B cell (primary cell): ENCODE measurements around the gene EXOC6. TPM values are rescaled to one million over a fixed set of nuclear protein-coding genes. Genes with fewer than 3 reads are reported as not detected.

Source experiments
- ATAC-seq: fragments of 200-7000 bp; cut with Tn5 transposase; one replicate; pipeline ENCODE4 v1.10.0; 2021; ENCODE audit warnings: low read depth, mild to moderate bottlenecking, moderate number of reproducible peaks, moderate library complexity
- CTCF ChIA-PET: fragments of 350-600 bp; sonication (Branson Sonifier 250); formaldehyde crosslinking; loops from one replicate; lab custom pipeline; 2021; ENCODE audit warnings: antibody characterized with exemption, inconsistent platforms; lab: Charles Lee
- POLR2A ChIA-PET: fragments of 350-600 bp; sonication (Branson Sonifier 250); formaldehyde crosslinking; loops from one replicate; lab custom pipeline; 2021; ENCODE audit warnings: antibody characterized with exemption; lab: Charles Lee
- DNase-seq: peaks from one replicate; pipeline ENCODE4 v3.0.0; 2013
- H2AFZ ChIP-seq: 2 replicates; pipeline ENCODE4 v1.6.1; 2012; ENCODE audit warnings: mild to moderate bottlenecking, low read depth, low read length; ENCODE audit not compliant: insufficient read depth, poor library complexity, severe bottlenecking
- H3K27ac ChIP-seq, 2 donors: 1 replicate in 1 of 2; 2 replicates in 1 of 2; pipeline ENCODE4 v1.5.1; 2012 to 2013; ENCODE audit warnings: low read length in 2 of 2, mild to moderate bottlenecking in 2 of 2, moderate library complexity in 1 of 2
- H3K27me3 ChIP-seq, 4 experiments: fragments of 200-600 bp in 1 of 4; sonication (generic) in 1 of 4; replicated peaks in 1 of 4; 1 replicate in 2 of 4; 2 replicates in 2 of 4; pipeline versions ENCODE4 v1.6.1 to v1.7.0; 2013 to 2016; ENCODE audit warnings: low read length in 3 of 4, mild to moderate bottlenecking in 2 of 4, mixed read lengths in 1 of 4, moderate library complexity in 1 of 4; ENCODE audit not compliant: insufficient read depth in 4 of 4, control insufficient read depth in 3 of 4; ENCODE audit errors: control extremely low read depth in 1 of 4
- H3K36me3 ChIP-seq, 2 experiments: replicated peaks in 1 of 2; 1 replicate in 1 of 2; 2 replicates in 1 of 2; pipeline versions ENCODE4 v1.6.1 to v1.7.1; 2013; ENCODE audit warnings: low read length in 1 of 2; ENCODE audit not compliant: insufficient read depth in 2 of 2, control insufficient read depth in 1 of 2; ENCODE audit errors: control extremely low read depth in 1 of 2, extremely low read depth in 1 of 2
- H3K4me1 ChIP-seq, 2 donors: fragments of 200-600 bp in 1 of 2; sonication (generic) in 1 of 2; 1 replicate in 1 of 2; 2 replicates in 1 of 2; pipeline versions ENCODE4 v1.5.1 to v1.6.1; 2013 to 2017; ENCODE audit warnings: low read length in 2 of 2; ENCODE audit not compliant: control insufficient read depth in 2 of 2, insufficient read depth in 2 of 2
- H3K4me2 ChIP-seq: replicated peaks from 2 replicates; pipeline ENCODE3; 2012; ENCODE audit warnings: mild to moderate bottlenecking, low read depth, low read length; ENCODE audit not compliant: poor library complexity, severe bottlenecking
- H3K4me3 ChIP-seq, 5 experiments: fragments of 200-600 bp in 1 of 5; sonication (generic) in 1 of 5; 1 replicate in 3 of 5; 2 replicates in 2 of 5; pipeline versions ENCODE4 v1.5.1 to v1.7.0; 2011 to 2016; ENCODE audit warnings: low read length in 4 of 5, mild to moderate bottlenecking in 4 of 5, low read depth in 2 of 5, control low read depth in 1 of 5, moderate library complexity in 1 of 5; ENCODE audit not compliant: insufficient read depth in 1 of 5; ENCODE audit errors: control extremely low read depth in 1 of 5, extremely low read depth in 1 of 5
- H3K79me2 ChIP-seq: fragments of 200-600 bp; sonication (generic); one replicate; pipeline ENCODE4 v1.6.0; 2016; ENCODE audit warnings: low read length; ENCODE audit not compliant: control insufficient read depth, insufficient read depth
- H3K9ac ChIP-seq: fragments of 200-600 bp; sonication (generic); 2 replicates; pipeline ENCODE4 v1.6.1; 2017; ENCODE audit warnings: mild to moderate bottlenecking, low read length, moderate library complexity
- H3K9me3 ChIP-seq, 3 donors: one replicate each; pipeline versions ENCODE4 v1.6.1 to v1.7.1; 2013; ENCODE audit warnings: low read length in 2 of 3; ENCODE audit not compliant: control insufficient read depth in 2 of 3, insufficient read depth in 1 of 3; ENCODE audit errors: control extremely low read depth in 1 of 3
- H4K20me1 ChIP-seq: 2 replicates; pipeline ENCODE4 v1.6.0; 2012; ENCODE audit warnings: mild to moderate bottlenecking, low read length; ENCODE audit not compliant: insufficient read depth, control insufficient read depth, poor library complexity, severe bottlenecking
- H3K27ac Mint-ChIP-seq: one replicate; pipeline ENCODE4 v1.8.0; 2021; ENCODE audit warnings: mixed read lengths
- H3K27me3 Mint-ChIP-seq: one replicate; pipeline ENCODE4 v1.8.0; 2021; ENCODE audit warnings: mixed read lengths
- H3K4me1 Mint-ChIP-seq: one replicate; pipeline ENCODE4 v1.8.0; 2021; ENCODE audit warnings: mixed read lengths
- H3K4me3 Mint-ChIP-seq: one replicate; pipeline ENCODE4 v1.8.0; 2021; ENCODE audit warnings: mixed read lengths
- H3K9me3 Mint-ChIP-seq: one replicate; pipeline ENCODE4 v1.8.0; 2022; ENCODE audit warnings: mixed read lengths; ENCODE audit not compliant: insufficient read depth
- CTCF ChIP-seq: fragments of 200-600 bp; IDR thresholded peaks from one replicate; pipeline ENCODE4 v1.8.0; 2022; ENCODE audit warnings: antibody characterized with exemption, mild to moderate bottlenecking
- EZH2 ChIP-seq: IDR thresholded peaks from 2 replicates; pipeline ENCODE4 v1.6.1; 2012; ENCODE audit warnings: borderline replicate concordance, low read depth, mild to moderate bottlenecking, moderate library complexity, low read length; ENCODE audit not compliant: insufficient read depth, poor library complexity, severe bottlenecking
- WGBS: methylation state at CpG from one replicate; pipeline ENCODE4 v1.1.5; 2013; ENCODE audit warnings: missing lambda C conversion rate; ENCODE audit not compliant: insufficient coverage; 5-methylcytosine and 5-hydroxymethylcytosine counted together
- intact Hi-C: fragments of 100-400 bp; cut with micrococcal nuclease; formaldehyde crosslinking; loops from one replicate; pipeline ENCODE4 v1.10.0; 2022
- polyA plus RNA-seq: library from polyadenylated mRNA; depleted of rRNA; stranded (reverse); fragments of >200 nt; gene quantifications from 2 replicates; pipeline ENCODE4 v1.2.3, GENCODE V29; 2012
- total RNA-seq, 2 donors: library from RNA; stranded (reverse); fragments of 120-200 nt in 1 of 2; gene quantifications; 1 replicate in 1 of 2; 2 replicates in 1 of 2; pipeline versions ENCODE4 v1.2.3 to v1.2.4, GENCODE V29; 2013 to 2022

EXOC6 gene
- total and polyA plus RNA-seq, 2 donors (not counting 1 experiment from before 2014, with no cell fraction given) = 7.9 to 22.6 TPM

DNA sequence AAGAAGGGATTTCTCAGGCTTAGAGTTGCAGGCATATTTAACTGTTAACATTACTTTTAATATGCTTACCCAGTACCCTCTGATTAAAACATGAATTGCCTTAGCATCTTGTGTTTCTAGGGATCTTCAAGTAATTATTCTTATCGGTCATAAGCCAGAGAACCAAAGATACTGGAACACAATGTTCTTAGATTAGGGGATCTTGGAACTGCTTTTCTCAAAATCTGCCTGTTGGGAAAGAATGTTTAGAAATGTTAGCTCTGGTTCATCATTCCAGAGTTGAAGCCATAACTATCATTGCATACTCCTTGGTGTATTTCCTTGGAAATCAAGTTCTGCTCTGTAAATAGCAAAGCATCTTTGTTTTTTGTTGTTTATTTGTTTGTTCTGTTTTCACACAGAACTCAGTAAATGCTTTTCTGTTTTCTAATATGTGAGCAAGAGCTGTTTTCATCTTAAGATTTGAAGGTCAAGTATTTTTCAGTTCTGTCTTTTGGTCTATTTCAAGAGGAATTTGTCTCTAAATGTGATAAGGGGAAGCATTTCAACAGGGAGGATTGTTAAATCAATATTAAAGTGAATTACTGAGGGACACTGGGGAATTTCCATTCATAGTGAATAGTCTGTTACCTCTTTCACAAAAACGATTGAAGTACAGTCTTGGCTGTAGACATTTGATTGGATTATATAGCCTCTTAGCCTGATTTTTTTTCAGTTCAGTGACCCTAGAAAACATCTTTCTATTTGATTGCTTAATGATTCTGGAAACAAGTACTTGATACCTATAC, 109.1 kb downstream of the EXOC6 start:
- no peak overlapping the region for H3K4me3 Mint-ChIP-seq
- no peaks in the 10 kb centered on the region for H3K9me3 Mint-ChIP-seq
- H3K4me1 Mint-ChIP-seq = no peaks in the 10 kb centered on the region
- Histone ChIP-seq H4K20me1 (no peaks in the 10 kb centered on the region), H3K9ac (no peak overlapping the region), H3K36me3 (peaks cover 7 to 18% of the 10 kb centered on the region in 2 experiments), H3K4me3 (no peak overlapping the region), H3K9me3 (peaks cover 0 to 1% (median 0%) of the 10 kb centered on the region in 3 donors), H3K4me2 (no peak overlapping the region), H3K27me3 (no peaks in the 10 kb centered on the region), H3K79me2 (no peaks in the 10 kb centered on the region), H3K27ac (no peak overlapping the region), H2AFZ (no peak overlapping the region), H3K4me1 (no peaks in the 10 kb centered on the region)
- DNase-seq (no peak), ATAC-seq (no peak)
- intact Hi-C loops = no loop called here
- TF ChIP-seq CTCF (no peak), EZH2 (no peak)
- CTCF ChIA-PET = interaction anchor here (0.9 kb wide), 1 partner anchor 11 kb away, joined by 4 read pairs; no protein-coding TSS in a partner anchor
- H3K27me3 Mint-ChIP-seq = no peaks in the 10 kb centered on the region
- no CpG with 5 or more reads among the region's 2 CpGs for WGBS
- POLR2A ChIA-PET = no interaction called here
- H3K27ac Mint-ChIP-seq = no peak overlapping the region

- no peaks in the 10 kb centered on the region for H3K9me3 Mint-ChIP-seq
- Histone ChIP-seq H3K27me3 (no peaks in the 10 kb centered on the region), H3K79me2 (no peaks in the 10 kb centered on the region), H2AFZ (no peak overlapping the region), H3K9ac (no peak overlapping the region), H3K4me3 (no peak overlapping the region), H3K9me3 (no peaks in the 10 kb centered on the region), H3K4me1 (no peaks in the 10 kb centered on the region), H3K36me3 (peaks cover 6 to 8% of the 10 kb centered on the region in 2 experiments), H3K4me2 (no peak overlapping the region), H4K20me1 (no peaks in the 10 kb centered on the region), H3K27ac (no peak overlapping the region)
- no peak for TF ChIP-seq CTCF
- no peak for TF ChIP-seq EZH2
- H3K27ac Mint-ChIP-seq = no peak overlapping the region
- CTCF ChIA-PET = interaction anchor here (0.6 to 0.8 kb wide), 2 partner anchors 391 to 394 kb away, joined by 3 to 4 read pairs; no protein-coding TSS in a partner anchor
- H3K4me3 Mint-ChIP-seq = no peak overlapping the region
- ATAC-seq (no peak), DNase-seq (no peak)
- WGBS = no CpG with 5 or more reads among the region's 2 CpGs
- H3K4me1 Mint-ChIP-seq = peaks cover 1% of the 10 kb centered on the region
- H3K27me3 Mint-ChIP-seq = no peaks in the 10 kb centered on the region
- POLR2A ChIA-PET = no interaction called here
- intact Hi-C loops = no loop called here
Measured at GRCh38 chr10:92961638-92962037, 113.3 kb downstream of the EXOC6 start.
